ENCODE data around the gene SLCO3A1.
"Not testable (repeated sequence)": the region's sequence is repeated elsewhere in the genome, so short reads cannot be mapped to it uniquely, and the experiment has no call there.

Gene SLCO3A1

GRCh38 chr15:92044203-92044909 is 190.8 kb downstream of the SLCO3A1 start:
- DNase-seq, result no peak

- DNase-seq, result no peak
Measured at GRCh38 chr15:92047900-92048299, 194.4 kb downstream of the SLCO3A1 start.

GRCh38 chr15:92048739-92049138 is 195.2 kb downstream of the SLCO3A1 start:
- no peak for DNase-seq

- DNase-seq, result no peak
Measured at GRCh38 chr15:92049290-92049989, 195.9 kb downstream of the SLCO3A1 start.

GRCh38 chr15:92050220-92050898 is 196.9 kb downstream of the SLCO3A1 start:
- no peak for DNase-seq

GRCh38 chr15:92051716-92052115 is 198.2 kb downstream of the SLCO3A1 start:
- DNase-seq, result no peak

GRCh38 chr15:92053753-92054316 is 200.3 kb downstream of the SLCO3A1 start:
- no peak for DNase-seq

GRCh38 chr15:92056875-92057274 is 203.4 kb downstream of the SLCO3A1 start:
- DNase-seq, result no peak

- DNase-seq, result no peak
Measured at GRCh38 chr15:92059036-92059970, 205.8 kb downstream of the SLCO3A1 start.

- DNase-seq, result not testable (repeated sequence)
Measured at GRCh38 chr15:92059971-92060311, 206.4 kb downstream of the SLCO3A1 start.

- DNase-seq, result no peak
Measured at GRCh38 chr15:92061511-92062195, 208.1 kb downstream of the SLCO3A1 start.

GRCh38 chr15:92062505-92062904 is 209.0 kb downstream of the SLCO3A1 start:
- DNase-seq, result no peak

- no peak for DNase-seq
Measured at GRCh38 chr15:92068121-92068520, 214.6 kb downstream of the SLCO3A1 start.

GRCh38 chr15:92069308-92070250 is 216.1 kb downstream of the SLCO3A1 start:
- peak; percentile 49 for DNase-seq

- DNase-seq, result not testable (repeated sequence)
Measured at GRCh38 chr15:92070251-92070650, 216.7 kb downstream of the SLCO3A1 start.

- DNase-seq, result no peak
Measured at GRCh38 chr15:92071045-92071634, 217.6 kb downstream of the SLCO3A1 start.

- no peak for DNase-seq
Measured at GRCh38 chr15:92073044-92073785, 219.7 kb downstream of the SLCO3A1 start.

GRCh38 chr15:92074101-92074500 is 220.6 kb downstream of the SLCO3A1 start:
- no peak for DNase-seq

GRCh38 chr15:92074646-92075045 is 221.1 kb downstream of the SLCO3A1 start:
- no peak for DNase-seq

GRCh38 chr15:92075764-92076163 is 222.3 kb downstream of the SLCO3A1 start:
- no peak for DNase-seq

All from T1000 (cell line).